Colonic mucosa (tissue), 4 donors: ENCODE results near the gene STRADB. TPM values are rescaled to one million over a fixed set of nuclear protein-coding genes. Genes with fewer than 3 reads are reported as not detected.

Source experiments
- DNase-seq: peaks from one replicate; pipeline ENCODE4 v3.0.0-alpha.2; 2020
- H3K27ac ChIP-seq: fragments of 200-600 bp; one replicate; pipeline ENCODE4 v1.8.0; 2021
- H3K27me3 ChIP-seq: fragments of 200-600 bp; one replicate; pipeline ENCODE4 v1.8.0; 2021
- H3K36me3 ChIP-seq: fragments of 200-600 bp; one replicate; pipeline ENCODE4 v1.8.0; 2021
- H3K4me1 ChIP-seq: fragments of 200-600 bp; one replicate; pipeline ENCODE4 v1.8.0; 2021; ENCODE audit warnings: mild to moderate bottlenecking
- H3K4me3 ChIP-seq: fragments of 200-600 bp; one replicate; pipeline ENCODE4 v1.8.0; 2021
- H3K9ac ChIP-seq, 2 donors: one replicate each; pipeline ENCODE4 v1.7.0; 2013; ENCODE audit warnings: control low read depth in 2 of 2, low read depth in 2 of 2, low read length in 2 of 2
- H3K9me3 ChIP-seq: fragments of 200-600 bp; one replicate; pipeline ENCODE4 v1.8.0; 2021
- intact Hi-C: fragments of 100-400 bp; cut with DNase I; formaldehyde crosslinking; loops from one replicate; pipeline ENCODE4 v1.14.1; 2022
- total RNA-seq, 2 donors: library from RNA; stranded (reverse); fragmentation: NEBNext Ultra II Directional in 1 of 2; extraction: Animal tissue kit (Norgen Biotek cat#: 25700) in 1 of 2; gene quantifications; one replicate each; pipeline ENCODE4 v1.2.1, GENCODE V29; 2021
- TF ChIP-seq, protein P1 (sequence below): fragments of 200-600 bp; IDR thresholded peaks from one replicate; pipeline ENCODE4 v1.8.0; 2022; ENCODE audit warnings: antibody characterized with exemption, mild to moderate bottlenecking
- donor health status: healthy.
- donor health status: DM: no; HTN: no; CAD: no.
- donor health status: DM: no; HTN: no; CAD: no.

Gene STRADB
- total RNA-seq, 2 donors from 2014 or later = 50.0 to 50.9 TPM

DNA sequence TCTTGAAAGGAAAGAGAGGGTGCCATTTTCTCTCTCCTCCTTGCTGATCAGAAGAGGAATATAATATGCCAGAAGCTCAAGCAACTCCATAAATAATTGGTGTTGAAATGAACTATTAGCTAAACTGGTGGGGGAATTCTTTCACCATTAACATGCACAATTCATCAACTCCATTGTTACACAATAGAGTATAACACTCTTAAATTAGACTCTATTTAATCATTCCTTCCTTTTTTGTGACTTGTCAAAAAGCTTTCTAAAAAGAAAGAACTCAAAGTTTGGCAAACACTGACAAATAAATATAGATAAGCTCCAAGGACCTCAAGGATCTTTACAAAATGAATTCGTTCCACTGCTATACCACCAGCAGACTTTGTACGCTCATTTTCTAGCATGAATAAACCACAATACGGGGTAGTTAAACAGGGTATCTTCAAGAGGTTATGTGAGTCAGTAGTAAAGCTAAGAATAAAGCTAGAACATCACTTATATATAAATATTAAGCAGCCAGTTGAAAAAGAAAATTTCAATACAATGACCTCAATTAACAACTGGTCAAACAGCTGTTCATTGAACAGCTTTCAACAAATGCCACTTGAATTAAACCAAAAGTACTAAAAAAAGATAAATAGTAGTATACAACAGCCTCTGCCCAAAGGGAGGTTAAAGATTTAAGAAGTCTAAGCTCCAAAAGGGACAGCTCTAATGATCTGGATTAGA, 6.6 kb upstream of the STRADB start:
- intact Hi-C loops = no loop called here
- no peak for DNase-seq

DNA sequence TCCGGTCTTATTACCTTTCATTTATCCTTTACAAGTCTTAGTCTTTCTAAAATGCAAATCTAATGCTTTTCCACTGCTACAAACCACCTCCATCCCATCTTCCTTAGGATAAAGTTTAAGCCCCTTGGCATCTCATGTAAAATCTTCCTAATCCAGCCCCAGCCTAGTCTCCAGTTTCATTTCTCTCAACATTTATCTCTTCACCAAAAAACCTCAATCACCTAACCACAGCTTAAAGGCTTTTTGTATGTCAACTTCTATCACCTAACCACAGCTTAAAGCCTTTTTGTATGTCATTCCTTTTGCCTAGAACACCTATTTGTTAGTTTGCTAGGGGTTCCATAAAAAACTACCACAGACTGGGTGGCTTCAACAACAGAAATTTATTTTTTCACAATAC, 4.5 kb upstream of the STRADB start:
- Histone ChIP-seq H3K4me1 (peaks cover 27% of the 10 kb centered on the region), H3K9ac (no peak overlapping the region), H3K27me3 (no peaks in the 10 kb centered on the region), H3K27ac (no peak overlapping the region), H3K36me3 (no peaks in the 10 kb centered on the region), H3K9me3 (no peaks in the 10 kb centered on the region), H3K4me3 (no peak overlapping the region)
- no peak for DNase-seq
- intact Hi-C loops = no loop called here
- TF ChIP-seq, protein P1, sequence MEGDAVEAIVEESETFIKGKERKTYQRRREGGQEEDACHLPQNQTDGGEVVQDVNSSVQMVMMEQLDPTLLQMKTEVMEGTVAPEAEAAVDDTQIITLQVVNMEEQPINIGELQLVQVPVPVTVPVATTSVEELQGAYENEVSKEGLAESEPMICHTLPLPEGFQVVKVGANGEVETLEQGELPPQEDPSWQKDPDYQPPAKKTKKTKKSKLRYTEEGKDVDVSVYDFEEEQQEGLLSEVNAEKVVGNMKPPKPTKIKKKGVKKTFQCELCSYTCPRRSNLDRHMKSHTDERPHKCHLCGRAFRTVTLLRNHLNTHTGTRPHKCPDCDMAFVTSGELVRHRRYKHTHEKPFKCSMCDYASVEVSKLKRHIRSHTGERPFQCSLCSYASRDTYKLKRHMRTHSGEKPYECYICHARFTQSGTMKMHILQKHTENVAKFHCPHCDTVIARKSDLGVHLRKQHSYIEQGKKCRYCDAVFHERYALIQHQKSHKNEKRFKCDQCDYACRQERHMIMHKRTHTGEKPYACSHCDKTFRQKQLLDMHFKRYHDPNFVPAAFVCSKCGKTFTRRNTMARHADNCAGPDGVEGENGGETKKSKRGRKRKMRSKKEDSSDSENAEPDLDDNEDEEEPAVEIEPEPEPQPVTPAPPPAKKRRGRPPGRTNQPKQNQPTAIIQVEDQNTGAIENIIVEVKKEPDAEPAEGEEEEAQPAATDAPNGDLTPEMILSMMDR = no peak

More for the DNA sequence above, 6.6 kb upstream of the STRADB start:
- H3K9me3 ChIP-seq = no peaks in the 10 kb centered on the region
- no peak overlapping the region for H3K4me3 ChIP-seq
- no peak overlapping the region for H3K27ac ChIP-seq
- TF ChIP-seq, protein P1 = no peak
- peaks cover 23% of the 10 kb centered on the region for H3K4me1 ChIP-seq
- no peaks in the 10 kb centered on the region for H3K36me3 ChIP-seq
- no peak overlapping the region for H3K9ac ChIP-seq
- H3K27me3 ChIP-seq = no peaks in the 10 kb centered on the region

DNA sequence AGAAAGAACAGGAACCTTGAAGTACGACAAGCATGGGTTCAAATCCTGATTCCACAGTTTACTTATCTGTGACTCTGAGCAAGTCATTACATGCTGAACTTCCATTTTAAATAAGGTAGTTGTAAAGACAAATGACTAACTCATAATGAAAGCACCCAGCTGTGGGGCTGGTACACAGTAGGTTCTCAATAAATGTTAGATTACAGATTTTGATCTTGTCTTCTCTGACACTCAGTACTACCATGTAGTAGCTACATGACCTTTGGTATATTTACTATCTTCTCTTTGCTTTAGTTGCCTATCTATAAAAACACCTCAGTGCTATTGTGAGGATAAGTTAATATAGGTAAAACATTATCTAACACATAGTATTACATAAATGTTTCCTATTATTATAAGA, 3.5 kb upstream of the STRADB start:
- Histone ChIP-seq H3K36me3 (no peaks in the 10 kb centered on the region), H3K4me1 (peaks cover 27% of the 10 kb centered on the region), H3K27me3 (no peaks in the 10 kb centered on the region), H3K9me3 (no peaks in the 10 kb centered on the region), H3K9ac (peak overlapping the region in 1 of 2 donors; percentile 22), H3K4me3 (no peak overlapping the region), H3K27ac (peak overlapping the region; percentile 58)
- TF ChIP-seq, protein P1 = no peak
- no peak for DNase-seq
- intact Hi-C loops = no loop called here

DNA sequence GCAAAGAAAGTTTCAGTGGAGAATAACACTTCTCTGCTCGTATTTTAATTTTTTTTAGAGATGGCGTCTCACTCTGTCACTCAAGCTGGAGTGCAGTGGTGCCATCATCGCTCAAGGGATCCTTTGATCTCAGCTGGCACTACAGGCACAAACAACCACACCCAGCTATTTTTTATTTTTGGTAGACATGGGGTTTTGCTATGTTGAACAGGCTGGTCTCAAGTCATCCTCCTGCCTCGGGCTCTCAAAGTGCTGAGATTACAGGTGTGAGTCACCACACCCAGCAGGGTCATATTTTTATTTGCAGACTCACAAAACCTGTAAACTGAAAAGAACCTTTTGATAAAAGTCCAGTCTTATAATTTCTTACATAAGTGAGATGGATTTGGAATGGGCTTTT, 2.8 kb upstream of the STRADB start:
- no peaks in the 10 kb centered on the region for H3K27me3 ChIP-seq
- H3K9me3 ChIP-seq = no peaks in the 10 kb centered on the region
- DNase-seq = peak; percentile 57
- TF ChIP-seq, protein P1 = no peak
- intact Hi-C loops = no loop called here
- no peak overlapping the region for H3K4me3 ChIP-seq
- peaks cover 27% of the 10 kb centered on the region for H3K4me1 ChIP-seq
- H3K9ac ChIP-seq = peak overlapping the region in 1 of 2 donors; percentile 61
- peak overlapping the region; percentile 58 for H3K27ac ChIP-seq
- no peaks in the 10 kb centered on the region for H3K36me3 ChIP-seq

GRCh38 chr2:201450954-201451291, 617 bp upstream of the STRADB start:
- Histone ChIP-seq H3K4me3 (peak overlapping the region; percentile 75), H3K27me3 (no peaks in the 10 kb centered on the region), H3K36me3 (no peaks in the 10 kb centered on the region), H3K9ac (peak overlapping the region; percentile 77 to 98), H3K4me1 (peaks cover 27% of the 10 kb centered on the region), H3K9me3 (no peaks in the 10 kb centered on the region), H3K27ac (peak overlapping the region; percentile 87)
- intact Hi-C loops = no loop called here
- DNase-seq = no peak
- TF ChIP-seq, protein P1 = no peak
